ENCODE measurements around the gene LTBP1. TPM values are rescaled to one million over a fixed set of nuclear protein-coding genes. Genes with fewer than 3 reads are reported as not detected.

Gene LTBP1
- total RNA-seq, 1 experiment from 2014 or later, result 10.3 TPM

GRCh38 chr2:33118651-33119050 lies 171.9 kb downstream of the LTBP1 start:
- Histone ChIP-seq H3K36me3 (ENCODE audit: low read depth) (no peaks in the 10 kb centered on the region), H3K4me2 (no peak overlapping the region), H3F3A (ENCODE audit: insufficient read depth, low read depth) (no peaks in the 10 kb centered on the region), H3K4me3 (no peak overlapping the region), H3K9me3 (ENCODE audit: insufficient read depth, low read depth) (no peaks in the 10 kb centered on the region), H3K79me2 (ENCODE audit: low read depth) (no peaks in the 10 kb centered on the region), H3K27me3 (ENCODE audit: insufficient read depth, low read depth) (no peaks in the 10 kb centered on the region), H3K9me2 (ENCODE audit: insufficient read depth) (0 out of 2 replicates have a peak, but pooled peaks cover 9% of the 10 kb centered on the region), H4K20me1 (ENCODE audit: insufficient read depth) (no peaks in the 10 kb centered on the region), H2AFZ (no peak overlapping the region), H3K4me1 (replicated peaks; ENCODE audit: insufficient read depth) (no peaks in the 10 kb centered on the region), H3K27ac (no peak overlapping the region)
- no peak for DNase-seq
- intact Hi-C loops (cut with micrococcal nuclease; ENCODE audit: unreplicated experiment), result no loop called here
- no peak for TF ChIP-seq EZH2 (IDR thresholded peaks at IDR 0.05; ENCODE audit: low read depth)
- TF ChIP-seq, protein P1, sequence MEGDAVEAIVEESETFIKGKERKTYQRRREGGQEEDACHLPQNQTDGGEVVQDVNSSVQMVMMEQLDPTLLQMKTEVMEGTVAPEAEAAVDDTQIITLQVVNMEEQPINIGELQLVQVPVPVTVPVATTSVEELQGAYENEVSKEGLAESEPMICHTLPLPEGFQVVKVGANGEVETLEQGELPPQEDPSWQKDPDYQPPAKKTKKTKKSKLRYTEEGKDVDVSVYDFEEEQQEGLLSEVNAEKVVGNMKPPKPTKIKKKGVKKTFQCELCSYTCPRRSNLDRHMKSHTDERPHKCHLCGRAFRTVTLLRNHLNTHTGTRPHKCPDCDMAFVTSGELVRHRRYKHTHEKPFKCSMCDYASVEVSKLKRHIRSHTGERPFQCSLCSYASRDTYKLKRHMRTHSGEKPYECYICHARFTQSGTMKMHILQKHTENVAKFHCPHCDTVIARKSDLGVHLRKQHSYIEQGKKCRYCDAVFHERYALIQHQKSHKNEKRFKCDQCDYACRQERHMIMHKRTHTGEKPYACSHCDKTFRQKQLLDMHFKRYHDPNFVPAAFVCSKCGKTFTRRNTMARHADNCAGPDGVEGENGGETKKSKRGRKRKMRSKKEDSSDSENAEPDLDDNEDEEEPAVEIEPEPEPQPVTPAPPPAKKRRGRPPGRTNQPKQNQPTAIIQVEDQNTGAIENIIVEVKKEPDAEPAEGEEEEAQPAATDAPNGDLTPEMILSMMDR (conservative IDR thresholded peaks at IDR 0.05), result no peak
- ChIA-PET CTCF (no interaction called here), POLR2A (ENCODE audit: unreplicated experiment) (no interaction called here)
- BruUV-seq (replicated peaks), result no TSS peak

GRCh38 chr2:33121416-33121815 lies 174.7 kb downstream of the LTBP1 start:
- H3F3A ChIP-seq (ENCODE audit: insufficient read depth, low read depth), result no peaks in the 10 kb centered on the region
- no peak overlapping the region for H2AFZ ChIP-seq
- CTCF ChIA-PET, result no interaction called here
- H3K27me3 ChIP-seq (ENCODE audit: insufficient read depth, low read depth), result no peaks in the 10 kb centered on the region
- H3K9me2 ChIP-seq (ENCODE audit: insufficient read depth), result 0 out of 2 replicates have a peak, but pooled peaks cover 9% of the 10 kb centered on the region
- H3K4me1 ChIP-seq (replicated peaks; ENCODE audit: insufficient read depth), result no peaks in the 10 kb centered on the region
- no peaks in the 10 kb centered on the region for H3K36me3 ChIP-seq (ENCODE audit: low read depth)
- no peaks in the 10 kb centered on the region for H3K79me2 ChIP-seq (ENCODE audit: low read depth)
- intact Hi-C loops (cut with micrococcal nuclease; ENCODE audit: unreplicated experiment), result no loop called here
- no peak for DNase-seq
- no TSS peak for BruUV-seq (replicated peaks)
- no peak overlapping the region for H3K27ac ChIP-seq
- no peaks in the 10 kb centered on the region for H4K20me1 ChIP-seq (ENCODE audit: insufficient read depth)
- H3K4me3 ChIP-seq, result no peak overlapping the region
- no peaks in the 10 kb centered on the region for H3K9me3 ChIP-seq (ENCODE audit: insufficient read depth, low read depth)
- H3K4me2 ChIP-seq, result no peak overlapping the region
- no peak for TF ChIP-seq EZH2 (IDR thresholded peaks at IDR 0.05; ENCODE audit: low read depth)
- TF ChIP-seq, protein P1 (conservative IDR thresholded peaks at IDR 0.05), result no peak
- POLR2A ChIA-PET (ENCODE audit: unreplicated experiment), result no interaction called here

DNA sequence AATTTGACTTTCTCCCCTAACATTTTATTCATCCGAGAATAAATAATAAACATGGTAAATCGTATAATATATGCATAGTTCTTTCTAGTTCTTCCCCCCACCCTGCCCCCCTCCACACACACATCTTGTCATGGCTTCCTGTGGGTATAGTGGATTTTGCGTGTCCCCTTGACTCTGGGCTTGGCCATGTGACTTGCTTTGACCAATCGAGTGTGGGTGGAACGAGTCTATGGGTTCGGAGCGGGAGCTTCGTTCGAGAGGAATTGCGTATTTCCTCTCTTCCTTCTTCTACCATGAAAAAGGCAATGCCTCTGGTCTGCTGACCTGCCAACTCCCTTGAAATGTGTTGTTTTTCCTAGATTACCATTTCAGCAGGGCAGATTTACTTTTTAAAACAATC lies 175.2 kb downstream of the LTBP1 start:
- H3K36me3 ChIP-seq (ENCODE audit: low read depth), result no peaks in the 10 kb centered on the region
- no peaks in the 10 kb centered on the region for H3K9me3 ChIP-seq (ENCODE audit: insufficient read depth, low read depth)
- H3K79me2 ChIP-seq (ENCODE audit: low read depth), result no peaks in the 10 kb centered on the region
- H3K9me2 ChIP-seq (ENCODE audit: insufficient read depth), result 0 out of 2 replicates have a peak, but pooled peaks cover 9% of the 10 kb centered on the region
- H4K20me1 ChIP-seq (ENCODE audit: insufficient read depth), result no peaks in the 10 kb centered on the region
- ChIA-PET POLR2A (ENCODE audit: unreplicated experiment) (no interaction called here), CTCF (no interaction called here)
- H3K27ac ChIP-seq, result no peak overlapping the region
- BruUV-seq (replicated peaks), result no TSS peak
- DNase-seq, result no peak
- no peak overlapping the region for H2AFZ ChIP-seq
- H3K4me1 ChIP-seq (replicated peaks; ENCODE audit: insufficient read depth), result no peaks in the 10 kb centered on the region
- intact Hi-C loops (cut with micrococcal nuclease; ENCODE audit: unreplicated experiment), result no loop called here
- no peak overlapping the region for H3K4me2 ChIP-seq
- TF ChIP-seq, protein P1 (conservative IDR thresholded peaks at IDR 0.05), result no peak
- no peak for TF ChIP-seq EZH2 (IDR thresholded peaks at IDR 0.05; ENCODE audit: low read depth)
- H3K4me3 ChIP-seq, result no peak overlapping the region
- no peaks in the 10 kb centered on the region for H3F3A ChIP-seq (ENCODE audit: insufficient read depth, low read depth)
- H3K27me3 ChIP-seq (ENCODE audit: insufficient read depth, low read depth), result no peaks in the 10 kb centered on the region
